GM12878 (cell line): Measurements from ENCODE around the gene GAREM1. TPM values are rescaled to one million over a fixed set of nuclear protein-coding genes. Genes with fewer than 3 reads are reported as not detected.

Experiments used
- ATAC-seq: fragments of 200-7000 bp; cut with Tn5 transposase; 3 replicates; pipeline ENCODE4 v1.9.1; 2020; ENCODE audit warnings: mild to moderate bottlenecking, moderate library complexity
- BruUV-seq: library from RNA; stranded (reverse); fragments of 400-500 nt; replicated peaks from 2 replicates; lab custom pipeline; 2021; lab: Mats Ljungman, UMichigan
- CTCF ChIA-PET: fragments of 300-600 bp; sonication (Branson Sonifier 250); formaldehyde crosslinking; extraction: SDS; loops from one replicate; lab custom pipeline; 2021; ENCODE audit warnings: inconsistent platforms; lab: Yijun Ruan, JAX
- POLR2A ChIA-PET: fragments of 350-600 bp; formaldehyde crosslinking; extraction: SDS; loops from one replicate; lab custom pipeline; 2021; ENCODE audit warnings: inconsistent platforms; lab: Charles Lee
- RAD21 ChIA-PET: fragments of 300-600 bp; sonication (Branson Sonifier 250); formaldehyde crosslinking; loops from one replicate; lab custom pipeline; 2023; ENCODE audit warnings: antibody characterized with exemption; ENCODE audit not compliant: unreplicated experiment; lab: Charles Lee
- SMC1A ChIA-PET: fragments of 300-600 bp; sonication (Branson Sonifier 250); formaldehyde crosslinking; loops from one replicate; lab custom pipeline; 2023; ENCODE audit not compliant: unreplicated experiment, uncharacterized antibody; lab: Charles Lee
- DNase-seq: peaks from one replicate; pipeline ENCODE4 v3.0.0-alpha.2; 2011; ENCODE audit warnings: low read depth, low spot score
- FAIRE-seq: peaks from 3 replicates; lab custom pipeline; 2011; peaks lifted over from hg19 to GRCh38; lab: Jason Lieb, UNC
- H2AFZ ChIP-seq: 2 replicates; pipeline ENCODE4 v1.6.0; 2011; ENCODE audit warnings: low read depth, low read length, control low read depth; ENCODE audit not compliant: control insufficient read depth
- H3K27ac ChIP-seq: 2 replicates; pipeline ENCODE4 v1.5.1; 2011; ENCODE audit warnings: control low read depth; ENCODE audit not compliant: control insufficient read depth, insufficient read depth
- H3K27me3 ChIP-seq, 2 experiments: replicated peaks in 1 of 2; 2 replicates each; pipeline versions ENCODE4 v1.6.0 to v1.6.1; 2011; ENCODE audit warnings: low read length in 1 of 2; ENCODE audit not compliant: control insufficient read depth in 2 of 2, insufficient read depth in 2 of 2
- H3K36me3 ChIP-seq, 2 experiments: 2 replicates each; pipeline ENCODE4 v1.5.1; 2011; ENCODE audit warnings: low read length in 1 of 2; ENCODE audit not compliant: control insufficient read depth in 2 of 2, insufficient read depth in 2 of 2
- H3K4me1 ChIP-seq: 2 replicates; pipeline ENCODE4 v1.6.1; 2011; ENCODE audit warnings: mild to moderate bottlenecking, low read length, moderate library complexity, mixed read lengths; ENCODE audit not compliant: control insufficient read depth, insufficient read depth
- H3K4me2 ChIP-seq: 2 replicates; pipeline ENCODE4 v1.6.0; 2011; ENCODE audit warnings: control low read depth; ENCODE audit not compliant: control insufficient read depth, insufficient read depth
- H3K4me3 ChIP-seq: fragments of 200-600 bp; sonication (generic); 2 replicates; pipeline ENCODE4 v1.5.1; 2016
- H3K79me2 ChIP-seq: 2 replicates; pipeline ENCODE4 v1.6.0; 2011; ENCODE audit warnings: low read length; ENCODE audit not compliant: control insufficient read depth, insufficient read depth
- H3K9ac ChIP-seq: 2 replicates; pipeline ENCODE4 v1.8.0; 2011; ENCODE audit warnings: low read length, control low read depth, mixed read lengths; ENCODE audit not compliant: control insufficient read depth, insufficient read depth
- H3K9me3 ChIP-seq: replicated peaks from 3 replicates; pipeline ENCODE4 v1.5.1; 2011; ENCODE audit warnings: mild to moderate bottlenecking, low read length; ENCODE audit not compliant: control insufficient read depth, insufficient read depth
- H4K20me1 ChIP-seq: 2 replicates; pipeline ENCODE4 v1.6.0; 2011; ENCODE audit not compliant: control insufficient read depth, insufficient read depth
- CBFB ChIP-seq: IDR thresholded peaks from 2 replicates; pipeline ENCODE4 v1.6.1; 2016; ENCODE audit warnings: antibody characterized with exemption, low read depth
- CEBPB ChIP-seq, 2 experiments: fragments of 150-350 bp in 1 of 2; IDR thresholded peaks; 2 replicates each; pipeline ENCODE4 v1.6.1; 2012 to 2014; ENCODE audit warnings: low read depth in 2 of 2, low read length in 2 of 2, borderline replicate concordance in 1 of 2, inconsistent platforms in 1 of 2
- EP300 ChIP-seq, 2 experiments: fragments of 150-350 bp in 1 of 2; IDR thresholded peaks; 2 replicates each; pipeline ENCODE4 v1.6.1; 2011 to 2012; ENCODE audit warnings: low read depth in 2 of 2, low read length in 2 of 2, borderline replicate concordance in 1 of 2, improper control_type of control experiment in 1 of 2, inconsistent platforms in 1 of 2; ENCODE audit not compliant: control insufficient read depth in 1 of 2
- MEF2A ChIP-seq: IDR thresholded peaks from 2 replicates; pipeline ENCODE4 v1.6.1; 2011; ENCODE audit warnings: low read depth, mild to moderate bottlenecking, low read length, moderate library complexity; ENCODE audit not compliant: insufficient read depth
- SIX5 ChIP-seq: IDR thresholded peaks from 2 replicates; pipeline ENCODE4 v1.6.1; 2011; ENCODE audit warnings: mild to moderate bottlenecking, low read depth, low read length, moderate library complexity; ENCODE audit not compliant: severe bottlenecking
- TARDBP ChIP-seq: IDR thresholded peaks from 2 replicates; pipeline ENCODE4 v1.6.1; 2016; ENCODE audit warnings: borderline replicate concordance
- ZBTB33 ChIP-seq: fragments of 450-650 bp; IDR thresholded peaks from 2 replicates; pipeline ENCODE4 v1.6.1; 2017; ENCODE audit warnings: mild to moderate bottlenecking
- whole genome bisulfite sequencing: methylation state at CpG from one replicate; pipeline ENCODE4 v1.1.6; 2016; ENCODE audit warnings: low lambda C conversion rate; ENCODE audit not compliant: insufficient replicate concordance, insufficient coverage; ENCODE audit errors: missing lambda C conversion rate; 5-methylcytosine and 5-hydroxymethylcytosine counted together
- in situ Hi-C: fragments of 300-500 bp; cut with MboI; formaldehyde crosslinking; loops from 9 replicates; pipeline ENCODE4 v1.14.3; 2018; ENCODE audit warnings: mixed read lengths
- intact Hi-C: fragments of 100-400 bp; cut with micrococcal nuclease; formaldehyde crosslinking; loops from one replicate; pipeline ENCODE4 v1.14.2; 2022; ENCODE audit not compliant: unreplicated experiment
- polyA plus RNA-seq, 11 experiments: library from polyadenylated mRNA; depleted of rRNA in 4 of 11; unstranded in 6 of 11; stranded (reverse) in 5 of 11; fragments of >200 nt; fragmentation: Nextera tagmentation in 4 of 11; fragmentation: Illumina TruSeq in 1 of 11; extraction: Ambion mirVana in 4 of 11; extraction: Trizol in 1 of 11; gene quantifications; 1 replicate in 1 of 11; 2 replicates in 10 of 11; pipeline versions ENCODE4 v1.2.1 to v1.2.3, GENCODE V29; 2011 to 2016; ENCODE audit warnings: inconsistent platforms in 2 of 11, missing spikeins in 2 of 11, low read depth in 1 of 11
- total RNA-seq, 4 experiments: library from RNA; depleted of rRNA in 3 of 4; stranded (reverse); fragments of >200 nt in 3 of 4; fragmentation: Illumina TruSeq in 1 of 4; extraction: Trizol in 1 of 4; gene quantifications; 2 replicates each; pipeline versions ENCODE4 v1.2.1 to v1.2.3, GENCODE V29; 2013 to 2021

The GAREM1 gene
- total and polyA plus RNA-seq, 10 of the 15 experiments (the other 5 are each of a cell fraction or from before 2014, with no cell fraction given): 0.05 to 0.29 (median 0.05) TPM; not detected in 7

- TF ChIP-seq CBFB (no peak), CEBPB (IDR thresholded peaks at IDR 0.05; ENCODE audit: borderline replicate concordance in 1 of 2, low read depth in 2 of 2, low read length in 2 of 2) (no peak), ZBTB33 (no peak), TARDBP (no peak), SIX5 (no peak)
Measured at GRCh38 chr18:32337821-32338220, 132.9 kb downstream of the GAREM1 start (continued).

- no peak overlapping the region for H3K9ac ChIP-seq
- H3K4me1 ChIP-seq: no peaks in the 10 kb centered on the region
- H3K4me2 ChIP-seq: no peak overlapping the region
- ATAC-seq (no peak), FAIRE-seq (no peak), DNase-seq (no peak)
- no peak overlapping the region for H3K4me3 ChIP-seq
- ChIA-PET RAD21 (no interaction called here), CTCF (no interaction called here), SMC1A (no interaction called here), POLR2A (no interaction called here)
- WGBS: 51% methylated on average over 7 of the region's 7 CpGs
- H3K9me3 ChIP-seq: no peaks in the 10 kb centered on the region
- TF ChIP-seq MEF2A: no peak
- no peak for TF ChIP-seq EP300 (IDR thresholded peaks at IDR 0.05; ENCODE audit: borderline replicate concordance in 1 of 2, control insufficient read depth in 1 of 2, low read depth in 2 of 2, low read length in 2 of 2)
- no peaks in the 10 kb centered on the region; a peak in 1 of 4 replicates for H3K27me3 ChIP-seq
- BruUV-seq: no TSS peak
- intact Hi-C loops: no loop called here
- no peak overlapping the region for H3K27ac ChIP-seq
- in situ Hi-C loops: no loop called here
- no peaks in the 10 kb centered on the region for H4K20me1 ChIP-seq
- no peak overlapping the region for H2AFZ ChIP-seq
- H3K36me3 ChIP-seq: no peaks in the 10 kb centered on the region
- no peaks in the 10 kb centered on the region for H3K79me2 ChIP-seq
Measured at GRCh38 chr18:32337347-32337746, 133.3 kb downstream of the GAREM1 start.
